CD4-positive, alpha-beta T cell treated with Interleukin-15 for 1 hour (primary cell): ENCODE results near the gene EPHB2.
"Not testable (repeated sequence)": the region's sequence is repeated elsewhere in the genome, so short reads cannot be mapped to it uniquely, and the experiment has no call there.

Source experiments
- DNase-seq: peaks from one replicate; pipeline ENCODE4 v3.0.0-alpha.2; 2020

EPHB2 gene

GRCh38 chr1:22691031-22691753 lies 19.4 kb upstream of the EPHB2 start:
- DNase-seq, result no peak

- DNase-seq, result no peak
Observed at GRCh38 chr1:22694172-22694571, 16.5 kb upstream of the EPHB2 start.

GRCh38 chr1:22696610-22697009 lies 14.0 kb upstream of the EPHB2 start:
- no peak for DNase-seq

- no peak for DNase-seq
Observed at GRCh38 chr1:22697980-22698379, 12.7 kb upstream of the EPHB2 start.

GRCh38 chr1:22699681-22700520 lies 10.7 kb upstream of the EPHB2 start:
- DNase-seq, result no peak

GRCh38 chr1:22702296-22703085 lies 8.1 kb upstream of the EPHB2 start:
- no peak for DNase-seq

- peak; percentile 69 for DNase-seq
Observed at GRCh38 chr1:22704440-22705067, 6.1 kb upstream of the EPHB2 start.

- DNase-seq, result no peak
Observed at GRCh38 chr1:22705586-22705985, 5.1 kb upstream of the EPHB2 start.

- not testable (repeated sequence) for DNase-seq
Observed at GRCh38 chr1:22706100-22706499, 4.5 kb upstream of the EPHB2 start.

GRCh38 chr1:22708777-22709176 lies 1.9 kb upstream of the EPHB2 start:
- DNase-seq, result no peak

- no peak for DNase-seq
Observed at GRCh38 chr1:22709227-22709626, 1.4 kb upstream of the EPHB2 start.

- peak; percentile 24 for DNase-seq
Observed at GRCh38 chr1:22709891-22710700, 543 bp upstream of the EPHB2 start.

GRCh38 chr1:22711071-22711470 lies 432 bp downstream of the EPHB2 start:
- DNase-seq, result no peak

GRCh38 chr1:22711591-22712501 lies 1.2 kb downstream of the EPHB2 start:
- DNase-seq, result no peak

GRCh38 chr1:22712502-22713271 lies 2.0 kb downstream of the EPHB2 start:
- no peak for DNase-seq

GRCh38 chr1:22714455-22714854 lies 3.8 kb downstream of the EPHB2 start:
- no peak for DNase-seq

GRCh38 chr1:22717037-22717760 lies 6.6 kb downstream of the EPHB2 start:
- DNase-seq, result no peak

- DNase-seq, result no peak
Observed at GRCh38 chr1:22721122-22721873, 10.7 kb downstream of the EPHB2 start.
